BJ (cell line): ENCODE results near the gene ERBB4. TPM values are rescaled to one million over a fixed set of nuclear protein-coding genes. Genes with fewer than 3 reads are reported as not detected.

Source experiments
- CTCF ChIA-PET: fragments of 350-600 bp; formaldehyde crosslinking; extraction: SDS; loops from one replicate; lab custom pipeline; 2021; ENCODE audit warnings: antibody characterized with exemption, inconsistent platforms; lab: Yijun Ruan, JAX
- POLR2A ChIA-PET: fragments of 300-600 bp; sonication (Branson Sonifier 250); formaldehyde crosslinking; extraction: SDS; loops from one replicate; lab custom pipeline; 2021; ENCODE audit warnings: antibody characterized with exemption; lab: Charles Lee
- DNase-seq: peaks from one replicate; pipeline ENCODE4 v3.0.0-alpha.2; 2011; ENCODE audit warnings: low read depth
- H3K27me3 ChIP-seq: 2 replicates; pipeline ENCODE4 v1.6.0; 2011; ENCODE audit warnings: low read length; ENCODE audit not compliant: control insufficient read depth, insufficient read depth
- H3K36me3 ChIP-seq: 2 replicates; pipeline ENCODE4 v1.5.1; 2011; ENCODE audit warnings: low read length; ENCODE audit not compliant: control insufficient read depth, insufficient read depth
- H3K4me3 ChIP-seq: 2 replicates; pipeline ENCODE4 v1.5.1; 2011; ENCODE audit warnings: low read depth, mild to moderate bottlenecking, control low read depth, low read length
- polyA minus RNA-seq: library from RNA; depleted of rRNA, polyadenylated mRNA; stranded (reverse); fragments of >200 nt; gene quantifications from 2 replicates; pipeline ENCODE4 v1.2.3, GENCODE V29; 2011; rRNA and poly(A)+ RNA removed
- polyA plus RNA-seq: library from polyadenylated mRNA; depleted of rRNA; stranded (reverse); fragments of >200 nt; gene quantifications from 2 replicates; pipeline ENCODE4 v1.2.3, GENCODE V29; 2011; rRNA removed
- TF ChIP-seq, protein P1 (sequence below): IDR thresholded peaks from 2 replicates; pipeline ENCODE4 v1.5.1; 2011; ENCODE audit warnings: low read depth, mild to moderate bottlenecking, control low read depth, inconsistent platforms, low read length, moderate library complexity; ENCODE audit not compliant: insufficient read depth

Gene ERBB4
- polyA plus RNA-seq (not detected in 2 replicates), polyA minus RNA-seq (not detected in 2 replicates)

DNA sequence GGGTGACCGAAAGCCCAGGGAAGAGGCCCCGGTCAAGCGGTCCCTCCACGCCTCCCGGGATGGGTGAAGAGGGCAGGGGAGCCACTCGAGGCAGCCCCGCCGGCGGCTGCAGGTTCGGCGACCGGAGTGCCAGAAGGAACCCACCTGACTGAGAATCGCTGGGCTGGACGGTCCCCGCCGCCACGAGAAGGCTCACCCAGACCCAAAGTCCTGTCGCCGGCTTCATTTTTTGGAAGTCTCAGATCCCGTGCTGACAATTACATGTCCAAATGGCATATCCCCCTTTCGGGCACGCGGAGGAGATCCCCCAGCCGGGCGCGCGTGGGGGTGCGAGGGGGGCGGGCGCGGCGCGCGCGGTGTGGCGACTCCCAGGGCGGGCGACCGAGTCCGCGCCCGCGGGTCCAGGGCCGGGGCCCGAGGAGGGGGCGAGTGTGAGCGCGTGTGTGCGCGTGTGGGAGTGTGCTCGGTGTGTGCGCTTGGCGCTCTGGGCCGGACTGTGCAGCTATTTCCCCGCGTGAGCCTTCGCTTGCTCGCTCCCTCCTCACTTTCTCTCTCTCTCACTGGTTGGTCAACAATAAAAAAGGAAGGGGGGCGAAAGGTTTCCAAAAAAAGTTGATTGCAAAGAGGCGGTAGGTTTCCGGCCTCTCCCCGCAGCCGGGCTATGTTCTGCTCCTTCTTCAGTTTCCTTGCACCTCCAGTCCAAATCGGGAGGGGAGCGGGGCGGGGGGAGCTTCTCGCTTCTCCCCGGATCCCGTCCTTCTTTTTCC lies at the start of gene ERBB4:
Gene ERBB4 (minus strand): TSS at position 498 of the 767 bp plus-strand sequence. CDS start 272 bp downstream, at position 226.
- DNase-seq, result no peak
- H3K27me3 ChIP-seq, result peaks cover 28% of the 10 kb centered on the region
- CTCF ChIA-PET, result no interaction called here
- POLR2A ChIA-PET, result no interaction called here
- H3K4me3 ChIP-seq, result peak within 1 kb of the TSS; percentile 43
- H3K36me3 ChIP-seq, result no peaks in the 10 kb centered on the region
- TF ChIP-seq, protein P1, sequence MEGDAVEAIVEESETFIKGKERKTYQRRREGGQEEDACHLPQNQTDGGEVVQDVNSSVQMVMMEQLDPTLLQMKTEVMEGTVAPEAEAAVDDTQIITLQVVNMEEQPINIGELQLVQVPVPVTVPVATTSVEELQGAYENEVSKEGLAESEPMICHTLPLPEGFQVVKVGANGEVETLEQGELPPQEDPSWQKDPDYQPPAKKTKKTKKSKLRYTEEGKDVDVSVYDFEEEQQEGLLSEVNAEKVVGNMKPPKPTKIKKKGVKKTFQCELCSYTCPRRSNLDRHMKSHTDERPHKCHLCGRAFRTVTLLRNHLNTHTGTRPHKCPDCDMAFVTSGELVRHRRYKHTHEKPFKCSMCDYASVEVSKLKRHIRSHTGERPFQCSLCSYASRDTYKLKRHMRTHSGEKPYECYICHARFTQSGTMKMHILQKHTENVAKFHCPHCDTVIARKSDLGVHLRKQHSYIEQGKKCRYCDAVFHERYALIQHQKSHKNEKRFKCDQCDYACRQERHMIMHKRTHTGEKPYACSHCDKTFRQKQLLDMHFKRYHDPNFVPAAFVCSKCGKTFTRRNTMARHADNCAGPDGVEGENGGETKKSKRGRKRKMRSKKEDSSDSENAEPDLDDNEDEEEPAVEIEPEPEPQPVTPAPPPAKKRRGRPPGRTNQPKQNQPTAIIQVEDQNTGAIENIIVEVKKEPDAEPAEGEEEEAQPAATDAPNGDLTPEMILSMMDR, result no peak

DNA sequence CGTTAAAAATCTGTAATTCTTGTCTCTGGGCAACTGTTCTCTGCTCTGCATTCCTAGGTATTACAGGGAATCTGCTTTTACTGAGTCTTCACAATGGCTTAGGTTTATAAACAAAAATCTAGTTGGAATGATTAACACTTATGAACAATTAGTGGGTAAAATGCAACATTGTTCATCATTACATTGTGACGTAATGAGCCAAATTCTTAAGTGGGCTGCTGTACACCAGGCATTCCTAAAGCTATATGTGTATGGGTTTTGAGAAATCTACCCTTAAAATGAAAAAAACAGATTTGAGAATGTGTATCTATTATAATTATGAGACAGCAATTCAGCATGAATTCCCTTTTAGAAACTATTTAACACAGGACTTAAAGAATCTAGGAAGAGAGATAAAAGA lies 41.5 kb upstream of the ERBB4 start:
- TF ChIP-seq, protein P1, result no peak
- H3K36me3 ChIP-seq, result no peaks in the 10 kb centered on the region
- H3K27me3 ChIP-seq, result no peaks in the 10 kb centered on the region
- H3K4me3 ChIP-seq, result no peak overlapping the region
- POLR2A ChIA-PET, result no interaction called here
- DNase-seq, result no peak
- CTCF ChIA-PET, result interaction anchor here (0.7 kb wide), 1 partner anchor 182 kb away, joined by 3 read pairs; no protein-coding TSS in a partner anchor

DNA sequence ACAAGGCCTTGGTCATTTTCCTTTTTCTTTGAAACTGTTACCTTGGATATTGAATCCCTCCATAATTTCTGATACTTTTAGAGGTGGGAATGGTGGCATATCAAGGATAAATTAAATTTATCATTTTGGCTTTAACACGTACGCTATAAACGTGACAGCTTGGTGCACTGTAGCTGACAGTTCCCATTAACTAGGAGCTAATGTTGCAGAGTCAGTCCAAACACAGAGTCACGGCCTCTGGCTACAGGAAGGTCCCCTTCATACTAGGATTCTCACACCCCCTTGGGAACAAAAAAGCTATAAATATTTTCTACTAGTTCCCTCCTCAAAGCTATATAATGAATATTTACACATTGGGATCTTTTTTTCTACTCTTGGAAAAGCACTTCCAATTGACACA lies 17.7 kb upstream of the ERBB4 start:
- POLR2A ChIA-PET, result no interaction called here
- Histone ChIP-seq H3K4me3 (no peak overlapping the region), H3K36me3 (no peaks in the 10 kb centered on the region), H3K27me3 (no peaks in the 10 kb centered on the region)
- TF ChIP-seq, protein P1, result no peak
- no peak for DNase-seq
- CTCF ChIA-PET, result interaction anchor here (0.7 kb wide), 2 partner anchors 8 to 12 kb away, joined by 3 read pairs; no protein-coding TSS in a partner anchor

DNA sequence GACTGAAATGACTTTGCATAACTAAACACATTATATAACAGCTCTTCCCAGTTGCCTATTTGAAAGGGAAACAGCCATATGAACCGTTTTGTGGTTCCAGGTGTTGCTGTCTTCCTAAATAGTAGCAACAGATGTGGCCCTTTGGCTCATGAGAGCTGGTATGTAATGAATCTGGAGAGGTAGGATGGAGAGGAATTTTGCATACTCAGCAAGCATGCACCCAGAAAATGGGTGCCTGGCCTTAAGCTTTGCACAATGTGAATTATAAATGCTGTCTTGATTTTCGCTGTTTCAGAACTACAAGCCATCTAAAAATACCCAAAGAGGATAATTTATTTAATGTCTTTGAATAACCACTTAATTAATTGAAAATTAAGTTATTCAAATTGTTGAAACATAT lies 15.6 kb upstream of the ERBB4 start:
- TF ChIP-seq, protein P1, result no peak
- POLR2A ChIA-PET, result no interaction called here
- CTCF ChIA-PET, result interaction anchor here (1.3 kb wide), 2 partner anchors 13 to 809 kb away, joined by 3 to 5 read pairs; no protein-coding TSS in a partner anchor
- Histone ChIP-seq H3K4me3 (no peak overlapping the region), H3K27me3 (no peaks in the 10 kb centered on the region), H3K36me3 (no peaks in the 10 kb centered on the region)
- DNase-seq, result no peak

DNA sequence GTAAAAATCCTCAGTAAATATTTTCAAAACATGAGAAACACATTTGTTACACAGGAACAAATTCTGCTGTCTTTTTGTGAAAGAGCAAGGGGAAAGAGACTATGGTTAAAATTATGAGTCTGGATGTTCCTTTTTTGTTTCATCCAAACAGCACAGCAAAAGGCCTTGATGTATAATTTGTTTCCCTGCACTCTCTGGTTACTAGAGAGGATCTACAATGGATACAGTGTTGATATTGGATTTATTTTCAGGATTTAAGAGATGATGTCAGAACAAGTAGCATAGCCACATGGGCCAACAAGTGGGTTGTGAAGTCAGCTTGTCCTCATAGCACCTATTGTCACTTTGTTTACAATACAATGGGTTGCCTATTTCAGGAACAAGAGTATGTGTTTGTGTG lies 11.3 kb upstream of the ERBB4 start:
- ChIA-PET POLR2A (no interaction called here), CTCF (interaction anchor here (1.1 kb wide), 1 partner anchor 137 kb away, joined by 3 read pairs; no protein-coding TSS in a partner anchor)
- H3K4me3 ChIP-seq, result no peak overlapping the region
- no peaks in the 10 kb centered on the region for H3K36me3 ChIP-seq
- TF ChIP-seq, protein P1, result no peak
- no peaks in the 10 kb centered on the region for H3K27me3 ChIP-seq
- no peak for DNase-seq
